Activated effector memory CD4-positive, alpha-beta T cell treated with Interleukin-2 at 50 U/mL for 16 hours (primary cell): ENCODE data around the gene PRKCA.
"Not testable (repeated sequence)": the region's sequence is repeated elsewhere in the genome, so short reads cannot be mapped to it uniquely, and the experiment has no call there.

Experiments used
- DNase-seq: peaks from one replicate; pipeline ENCODE4 v3.0.0-alpha.2; 2020

Gene PRKCA

DNA sequence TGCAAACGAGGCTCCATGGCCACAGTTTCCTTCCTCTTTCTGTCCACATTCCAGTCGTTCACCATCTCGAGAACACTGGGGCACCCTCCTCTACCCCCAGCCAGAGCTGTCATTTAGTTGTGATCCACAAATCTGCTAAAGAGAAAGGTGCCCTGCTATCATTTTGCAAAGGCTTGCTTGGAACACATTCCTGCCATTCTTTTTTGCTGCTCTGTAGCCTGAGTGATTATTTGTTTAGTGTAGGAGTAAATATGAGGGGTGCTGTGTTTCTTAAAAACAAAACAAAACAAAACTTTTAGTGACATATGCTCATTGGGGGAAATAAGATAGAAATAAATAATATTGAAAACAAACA is 166.7 kb downstream of the PRKCA start:
- DNase-seq: no peak

DNA sequence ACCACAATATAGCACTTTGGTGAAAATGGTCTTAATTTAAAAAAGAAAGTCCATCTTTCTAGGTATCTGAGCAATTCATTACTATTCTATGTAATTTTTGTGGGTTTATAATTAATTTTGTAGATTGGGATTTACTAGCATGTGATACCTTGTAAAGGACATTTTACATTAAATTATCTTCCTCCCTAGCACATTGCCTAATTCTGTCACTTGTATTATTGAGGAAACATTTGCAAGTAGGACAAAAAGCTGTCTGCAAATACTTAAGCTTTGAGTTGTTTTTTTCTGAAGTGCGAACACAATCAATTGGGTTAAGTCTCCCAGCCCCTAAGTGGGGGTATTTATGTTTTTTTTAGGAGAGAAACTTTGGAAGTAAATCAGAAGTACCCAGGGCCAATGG is 167.0 kb downstream of the PRKCA start:
- DNase-seq: no peak

DNA sequence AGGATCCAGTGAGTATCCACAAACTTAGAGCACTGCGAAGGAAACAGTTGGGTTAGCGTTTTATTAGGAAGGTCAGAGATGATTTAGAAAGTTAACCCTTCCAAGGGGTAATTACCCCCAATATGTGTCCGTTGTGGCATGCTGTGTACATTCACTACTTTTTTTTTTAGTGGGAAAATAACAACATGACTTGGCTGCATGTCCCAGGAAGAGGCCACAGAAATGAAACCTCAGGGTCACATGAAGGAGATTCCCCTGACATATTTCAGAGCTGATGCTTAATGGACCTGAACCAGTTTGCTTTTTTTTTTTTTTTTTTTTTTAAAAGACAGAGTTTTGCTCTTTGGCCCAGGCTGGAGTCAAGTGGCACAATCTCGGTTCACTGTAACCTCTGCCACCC is 167.5 kb downstream of the PRKCA start:
- no peak for DNase-seq

DNA sequence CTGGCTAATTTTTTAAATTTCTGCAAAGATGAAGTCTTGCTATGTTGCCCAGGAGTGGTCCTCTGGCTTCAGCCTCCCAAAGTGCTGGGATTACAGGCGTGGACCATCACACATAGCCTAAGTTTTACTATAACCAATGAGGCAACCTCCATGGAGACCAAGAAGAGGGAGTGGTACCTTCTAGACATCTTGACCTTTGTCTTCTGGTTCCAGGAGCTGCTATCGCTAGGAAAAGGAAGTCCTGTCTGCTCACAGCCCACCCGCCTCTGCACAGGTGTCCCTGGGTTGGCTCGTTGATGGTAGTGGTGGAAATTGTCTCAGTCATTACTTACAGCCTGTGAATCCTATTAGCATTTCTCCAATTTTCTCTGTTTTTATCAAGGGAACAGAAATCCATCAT is 169.7 kb downstream of the PRKCA start:
- no peak for DNase-seq

DNA sequence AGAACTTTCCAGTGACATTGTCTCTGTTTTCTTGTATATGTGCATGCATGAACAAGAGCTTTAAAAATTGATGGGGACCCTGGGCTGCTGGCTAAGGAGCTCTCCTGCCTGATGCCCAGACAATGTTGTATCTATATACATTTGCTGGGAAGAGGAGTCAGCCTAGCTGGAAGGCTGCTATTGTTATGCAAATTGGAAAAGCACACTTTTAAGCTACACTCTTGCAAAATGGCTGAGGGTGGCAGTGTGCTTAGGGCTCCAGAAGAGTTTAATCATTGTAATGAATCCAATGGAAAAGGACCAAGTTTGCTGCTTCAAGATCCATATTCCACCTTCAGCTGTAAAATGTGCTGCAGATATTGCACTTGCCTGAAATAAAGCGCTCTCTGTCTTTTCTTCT is 171.8 kb downstream of the PRKCA start:
- DNase-seq: no peak

DNA sequence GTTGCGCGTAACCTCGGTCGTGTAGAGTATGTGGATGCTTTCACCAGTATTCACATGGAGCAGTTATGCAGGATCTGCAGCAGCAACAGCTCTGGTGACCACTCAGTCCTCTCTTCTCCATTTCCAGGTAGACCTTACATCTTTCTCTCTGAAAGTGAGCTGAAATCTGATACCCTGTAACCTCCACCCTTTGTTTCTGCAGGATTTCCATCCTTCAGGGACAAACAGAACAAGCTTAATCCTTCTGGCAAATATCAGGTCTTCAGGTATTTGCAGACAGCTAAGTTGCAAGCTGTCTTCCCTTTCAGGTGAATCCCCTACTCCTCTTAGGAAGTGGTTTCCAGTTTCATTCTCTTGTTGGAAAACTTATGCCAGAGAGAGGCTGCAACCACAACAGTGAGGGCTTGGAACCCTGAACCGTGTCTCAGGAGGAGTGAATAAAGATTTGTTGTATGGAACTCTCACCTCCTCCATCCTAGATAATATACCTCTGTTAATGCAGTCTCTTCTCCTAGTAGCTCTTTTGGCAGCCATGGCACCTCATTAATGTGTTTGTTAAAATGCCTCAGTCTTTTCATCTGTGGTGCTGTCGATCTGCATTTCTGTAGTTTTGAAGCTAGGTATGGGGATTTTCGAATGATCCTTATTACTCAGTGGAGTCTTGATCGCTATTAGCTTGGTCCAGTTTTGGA is 172.5 kb downstream of the PRKCA start:
- DNase-seq: no peak

DNA sequence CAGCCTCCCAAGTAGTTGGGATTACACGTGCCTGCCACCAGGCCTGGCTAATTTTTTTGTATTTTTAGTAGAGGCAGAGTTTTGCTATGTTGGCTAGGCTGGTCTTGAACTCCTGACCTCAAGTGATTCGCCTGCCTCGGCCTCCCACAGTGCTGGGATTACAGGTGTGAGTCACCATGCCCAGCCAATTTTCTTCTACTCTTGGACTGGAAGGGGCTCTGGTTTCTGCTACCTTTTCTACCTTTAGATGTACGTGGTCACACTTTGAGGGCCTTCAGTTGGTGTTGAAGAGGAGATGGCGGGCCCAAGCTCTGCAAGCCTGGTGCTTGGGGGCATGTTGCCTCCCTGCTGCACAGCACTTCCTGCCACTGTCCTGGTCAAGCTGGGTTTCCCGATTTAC is 173.6 kb downstream of the PRKCA start:
- DNase-seq: no peak

DNA sequence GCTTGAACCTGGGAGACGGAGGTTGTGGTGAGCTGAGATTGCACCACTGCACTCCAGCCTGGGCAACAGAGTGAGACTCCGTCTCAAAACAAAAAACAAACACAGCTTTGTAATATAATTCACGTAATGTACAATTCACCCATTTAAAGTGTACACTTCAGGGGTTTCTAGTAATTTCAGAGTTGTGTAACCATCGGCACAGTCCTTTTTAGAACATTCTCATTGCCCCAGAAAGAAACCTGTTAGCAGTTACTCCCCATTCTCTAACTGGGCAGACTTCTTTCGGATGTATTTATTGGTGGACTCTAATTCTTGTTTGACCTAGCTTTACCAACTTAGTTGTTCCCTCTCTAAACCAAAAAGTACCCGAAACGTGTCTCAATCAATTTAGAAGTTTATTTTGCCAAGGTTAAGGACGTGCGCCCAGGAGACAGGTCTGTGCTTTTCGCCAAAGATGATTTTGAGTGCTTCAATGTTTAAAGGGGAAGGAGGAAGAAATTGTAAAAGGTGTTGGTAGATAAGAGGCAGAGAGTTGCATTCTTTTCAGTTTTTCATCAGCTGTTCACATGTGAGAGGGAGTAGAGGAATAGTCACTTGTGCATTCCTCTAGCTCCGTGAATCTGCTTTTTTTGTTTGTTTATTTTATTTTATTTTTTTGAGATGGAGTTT is 175.3 kb downstream of the PRKCA start:
- DNase-seq: no peak

DNA sequence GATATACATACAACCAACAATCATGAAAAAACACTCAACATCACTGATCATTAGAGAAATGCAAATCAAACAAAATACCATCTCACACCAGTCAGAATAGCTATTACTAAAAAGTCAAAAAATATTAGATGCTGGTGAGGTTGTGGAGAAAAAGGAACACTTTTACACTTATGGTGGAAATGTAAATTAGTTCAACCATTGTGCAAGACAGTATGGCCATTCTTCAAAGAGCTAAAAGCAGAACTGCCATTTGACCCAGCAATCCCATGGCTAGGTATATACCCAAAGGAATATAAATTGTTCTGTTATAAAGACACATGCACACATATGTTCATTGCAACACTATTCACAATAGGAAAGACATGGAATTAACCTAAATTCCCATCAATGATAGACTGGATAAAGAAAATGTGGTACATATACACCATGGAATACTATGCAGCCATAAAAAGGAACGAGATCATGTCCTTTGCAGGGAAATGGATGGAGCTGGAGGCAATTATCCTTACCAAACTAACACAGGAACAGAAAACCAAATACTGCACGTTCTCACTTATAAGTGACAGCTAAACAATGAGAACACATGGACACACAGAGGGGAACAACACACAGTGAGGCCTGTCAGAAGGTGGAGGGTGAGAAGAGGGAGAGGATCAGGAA is 176.9 kb downstream of the PRKCA start:
- DNase-seq: not testable (repeated sequence)

DNA sequence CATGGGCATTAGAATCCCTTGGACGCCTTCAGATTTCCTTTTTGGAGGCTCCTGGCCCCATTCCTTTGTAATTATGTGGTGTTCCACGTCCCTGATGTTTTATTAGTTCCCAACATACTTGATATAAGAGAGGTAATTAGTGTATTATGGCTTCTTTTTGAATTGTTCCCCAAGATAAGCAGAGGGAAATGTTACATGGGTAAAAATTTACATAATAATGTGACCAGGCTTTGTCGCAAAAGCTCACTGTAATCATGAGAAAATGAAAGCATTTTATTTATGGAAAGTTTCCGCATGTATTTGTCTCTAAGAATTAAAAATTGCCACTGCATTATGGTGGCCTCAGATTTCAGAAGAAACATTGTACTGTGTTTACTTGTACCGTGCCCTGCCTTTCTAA is 177.8 kb downstream of the PRKCA start:
- DNase-seq: no peak

DNA sequence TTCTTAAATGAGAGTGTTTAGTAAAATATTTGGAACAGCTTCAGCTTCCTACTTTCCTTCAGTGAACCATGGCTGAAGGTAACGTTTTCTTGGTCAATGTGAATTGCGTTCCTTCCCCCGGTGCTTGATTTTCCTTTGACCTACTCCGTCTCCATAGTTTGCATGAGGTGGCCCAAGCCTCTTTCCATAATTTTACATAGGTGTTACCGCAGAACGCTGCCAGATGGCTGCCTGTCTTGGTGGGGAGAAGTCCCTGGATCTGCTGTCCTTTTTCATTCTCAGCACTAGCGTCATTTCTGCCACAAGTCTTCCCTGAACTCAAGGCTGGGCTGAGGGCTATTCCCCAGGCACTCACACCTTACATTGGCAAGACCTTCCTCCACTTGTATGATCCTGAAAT is 178.4 kb downstream of the PRKCA start:
- no peak for DNase-seq

DNA sequence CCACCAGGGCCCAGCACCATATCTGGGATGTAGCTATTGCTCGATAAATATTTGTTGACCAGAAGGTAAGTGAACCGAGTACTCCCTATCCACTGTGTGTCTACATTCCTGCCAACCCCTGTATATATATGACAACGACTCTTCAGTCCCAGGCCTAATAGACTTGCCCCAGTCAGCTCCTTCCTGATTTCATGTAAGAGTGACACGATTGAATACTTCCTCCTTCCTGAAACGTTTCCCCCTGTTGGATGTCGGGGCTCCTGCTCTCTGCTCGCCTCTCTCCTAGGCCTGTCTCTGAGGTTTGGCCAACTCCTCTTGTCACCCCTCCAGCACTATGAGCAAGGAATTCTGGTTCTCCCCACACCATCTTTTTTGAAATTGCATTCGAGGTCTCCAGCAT is 178.9 kb downstream of the PRKCA start:
- no peak for DNase-seq

DNA sequence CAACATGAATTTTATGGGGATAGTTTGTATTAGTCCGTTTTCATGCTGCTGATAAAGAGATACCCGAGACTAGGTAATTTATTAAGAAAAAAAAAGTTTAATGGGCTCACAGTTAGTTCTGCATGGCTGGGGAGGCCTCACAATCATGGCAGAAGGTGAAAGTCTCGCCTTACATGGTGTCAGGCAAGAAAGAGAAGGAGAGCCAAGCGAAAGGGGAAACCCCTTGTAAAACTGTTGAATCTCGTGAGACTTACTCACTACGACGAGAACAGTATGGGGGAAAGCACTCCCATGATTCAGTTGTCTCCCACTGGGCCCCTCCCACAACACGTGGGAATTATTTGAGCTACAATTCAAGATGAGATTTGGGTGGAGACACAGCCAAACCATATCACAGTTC is 181.5 kb downstream of the PRKCA start:
- no peak for DNase-seq

DNA sequence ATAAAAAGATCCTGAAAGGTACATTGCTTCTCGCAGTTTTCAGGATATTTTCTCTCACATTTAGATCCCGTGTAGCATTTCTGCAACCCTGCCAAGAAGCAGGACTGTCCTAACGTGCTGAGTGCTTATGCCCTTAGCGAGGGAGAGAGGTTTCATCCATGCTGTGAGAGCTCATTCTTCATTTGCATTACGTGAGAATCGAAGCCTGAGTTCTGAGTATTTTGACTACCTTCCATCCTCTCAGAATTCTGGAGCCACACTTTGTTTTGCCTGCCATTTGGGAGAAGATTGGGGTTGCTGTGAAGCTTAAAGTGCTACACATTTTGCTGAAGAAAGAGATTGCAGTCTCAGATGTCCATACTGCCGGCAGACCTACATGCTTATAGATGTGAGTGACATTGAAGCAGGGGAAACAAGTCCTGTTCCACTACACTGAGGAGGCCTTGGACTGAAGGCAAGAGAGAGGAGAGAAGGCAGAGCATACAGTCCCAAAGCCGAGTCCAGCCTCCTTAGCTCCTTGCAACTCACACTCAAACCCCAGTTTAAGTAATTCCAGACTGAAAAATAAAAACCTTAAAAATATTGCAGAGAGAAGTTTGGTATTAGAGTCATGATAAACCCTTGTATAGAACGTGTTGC is 183.0 kb downstream of the PRKCA start:
- DNase-seq: no peak

DNA sequence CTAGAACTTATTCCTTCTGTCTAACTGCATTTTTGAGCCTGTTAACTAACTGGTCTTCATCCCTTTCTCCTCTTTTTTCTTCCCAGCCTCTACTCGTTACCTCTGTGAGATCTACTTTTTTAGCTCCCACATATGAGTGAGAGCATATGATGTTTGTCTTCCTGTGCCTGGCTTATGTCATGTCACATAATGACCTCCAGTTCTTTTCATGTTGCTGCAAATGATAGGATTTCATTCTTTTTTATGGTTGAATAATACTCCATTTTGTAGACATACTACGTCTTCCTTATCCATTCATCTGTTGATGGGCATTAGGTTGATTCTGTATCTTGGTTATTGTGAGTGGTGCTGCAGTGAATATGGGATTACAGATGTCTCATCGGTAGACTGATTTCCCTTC is 184.7 kb downstream of the PRKCA start:
- DNase-seq: no peak

DNA sequence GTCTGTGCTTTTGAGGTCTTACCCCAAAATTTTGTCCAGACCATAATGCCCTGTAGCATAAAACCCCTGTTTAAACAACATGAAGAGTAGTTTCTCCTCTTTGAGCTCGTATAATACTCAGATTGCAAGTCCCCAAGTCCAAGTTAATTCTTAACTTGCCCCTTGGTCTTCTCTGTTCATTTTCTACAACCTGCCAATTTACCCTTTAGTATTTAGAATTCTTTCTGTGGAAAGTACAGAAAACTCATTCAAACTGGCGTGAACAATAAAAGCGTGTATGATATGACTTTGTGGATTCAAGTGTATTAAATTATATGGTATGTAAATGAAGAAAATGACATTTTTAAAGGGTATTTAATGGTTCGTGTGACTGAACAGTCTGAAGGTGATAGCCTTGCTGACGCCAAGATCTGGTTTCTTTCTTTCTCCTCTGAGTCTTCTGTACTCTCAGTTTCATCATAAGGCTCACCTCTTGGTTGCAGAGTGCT is 185.6 kb downstream of the PRKCA start:
- no peak for DNase-seq

DNA sequence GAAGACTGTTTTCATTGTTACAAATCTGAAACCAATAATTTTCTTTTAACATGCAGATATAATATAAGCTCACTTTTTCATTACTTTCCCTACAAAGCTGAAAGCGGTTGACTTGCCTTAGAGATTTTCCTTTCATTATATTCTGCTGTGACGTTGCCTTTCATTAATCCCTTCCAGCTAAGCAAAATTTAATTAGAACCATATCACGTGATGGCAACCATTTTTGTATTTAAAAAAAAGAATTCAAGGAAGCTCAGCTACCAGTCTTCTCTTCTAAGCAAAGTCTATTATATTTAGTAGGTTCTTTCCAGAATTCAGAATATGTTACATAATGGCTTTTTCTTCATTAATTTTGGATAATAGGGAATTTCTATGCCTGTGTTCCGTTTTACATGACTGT is 186.5 kb downstream of the PRKCA start:
- no peak for DNase-seq

DNA sequence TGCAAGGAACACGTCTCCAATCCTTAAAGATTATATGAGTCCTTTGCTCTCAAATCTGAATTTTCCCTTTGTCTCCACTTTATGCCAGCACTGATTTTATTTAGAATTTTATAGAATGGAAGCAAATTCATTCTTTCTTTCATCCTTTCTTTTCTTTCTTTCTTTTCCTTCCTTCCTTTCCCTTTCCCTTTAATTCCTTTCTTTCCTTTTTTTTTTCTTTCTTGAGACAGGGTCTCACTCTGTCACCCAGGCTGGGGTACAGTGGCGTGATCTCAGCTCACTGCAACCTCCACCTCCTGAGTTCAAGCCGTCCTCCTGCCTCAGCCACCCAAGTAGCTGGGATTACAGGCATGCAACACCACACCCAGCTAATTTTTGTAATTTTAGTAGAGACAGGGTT is 187.2 kb downstream of the PRKCA start:
- DNase-seq: not testable (repeated sequence)

DNA sequence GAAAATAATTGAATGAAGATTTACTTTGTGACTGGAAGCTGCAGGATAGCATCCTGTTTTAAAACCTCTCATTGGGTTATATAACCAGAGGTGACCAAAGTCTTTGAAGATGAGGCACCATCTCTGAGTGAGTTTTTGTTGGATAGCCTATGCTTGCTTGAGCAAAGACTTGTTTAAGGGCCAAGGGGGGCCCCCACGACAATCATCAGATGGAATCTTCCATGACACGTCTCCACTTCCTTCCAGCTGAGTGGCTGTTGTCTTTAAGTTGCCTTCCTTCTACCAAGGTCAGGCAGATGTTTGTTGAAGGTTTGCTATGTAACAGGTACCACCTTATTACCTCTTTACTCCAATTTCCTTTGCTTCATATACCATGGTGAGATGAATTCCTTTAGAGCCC is 188.8 kb downstream of the PRKCA start:
- DNase-seq: no peak

DNA sequence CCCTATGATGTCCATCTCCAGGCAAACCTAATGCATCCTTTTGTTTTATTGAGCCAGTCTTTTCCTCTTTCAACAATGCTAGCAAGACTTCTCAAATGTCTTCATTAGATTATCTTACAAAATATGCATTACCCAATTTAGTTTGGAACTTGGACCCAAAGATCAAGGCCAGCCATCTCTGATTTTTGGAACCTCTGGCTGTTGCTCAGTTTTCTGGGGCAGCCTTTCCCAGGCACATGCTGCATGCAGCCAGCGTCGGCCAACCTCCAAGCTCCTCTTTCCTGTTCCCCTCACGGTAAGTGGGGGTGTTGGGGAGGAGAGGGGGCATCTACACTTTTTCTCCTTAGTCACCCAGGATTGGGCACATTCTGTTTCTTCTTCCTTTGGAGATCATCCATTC is 189.3 kb downstream of the PRKCA start:
- DNase-seq: no peak

DNA sequence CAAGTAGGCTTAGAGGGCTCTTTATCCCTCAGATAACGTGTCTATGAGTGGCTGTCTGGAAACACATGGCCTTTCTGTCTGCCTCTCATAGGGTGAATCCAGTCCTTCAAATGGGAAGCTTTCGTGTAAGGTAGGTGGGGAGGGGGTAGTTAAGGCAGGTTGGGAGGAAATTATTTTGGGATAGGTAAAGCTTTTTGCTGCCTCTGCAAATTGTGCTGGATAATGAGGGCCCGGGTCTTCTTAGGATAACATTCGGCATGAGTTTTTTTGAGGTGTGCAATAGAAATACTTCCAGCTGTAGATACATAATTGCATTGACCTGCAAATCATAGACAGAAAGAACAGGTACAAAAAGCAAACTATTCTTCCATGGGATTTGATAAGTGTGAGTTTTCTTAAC is 189.7 kb downstream of the PRKCA start:
- DNase-seq: no peak

DNA sequence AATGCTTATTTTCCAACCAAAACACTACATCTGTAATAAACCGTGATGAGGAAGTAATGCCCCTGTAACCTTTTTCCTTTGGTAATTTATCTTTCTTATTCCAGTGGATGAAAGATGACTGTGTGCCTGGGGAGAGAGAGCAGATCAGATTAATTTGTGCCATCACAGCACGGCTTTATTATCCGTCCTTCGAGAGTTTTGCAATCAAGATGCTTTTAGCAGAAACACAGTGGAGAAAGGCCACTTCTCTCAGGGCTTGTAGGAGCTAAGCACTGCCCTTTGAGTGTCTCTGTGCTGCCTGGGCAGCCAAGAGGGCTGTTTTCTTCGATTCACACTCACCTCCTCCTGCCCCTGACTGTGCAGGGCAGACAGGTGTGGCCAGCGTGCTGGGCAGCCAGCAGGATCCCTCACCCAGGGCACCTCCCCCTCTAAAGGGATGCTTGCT is 190.2 kb downstream of the PRKCA start:
- no peak for DNase-seq

DNA sequence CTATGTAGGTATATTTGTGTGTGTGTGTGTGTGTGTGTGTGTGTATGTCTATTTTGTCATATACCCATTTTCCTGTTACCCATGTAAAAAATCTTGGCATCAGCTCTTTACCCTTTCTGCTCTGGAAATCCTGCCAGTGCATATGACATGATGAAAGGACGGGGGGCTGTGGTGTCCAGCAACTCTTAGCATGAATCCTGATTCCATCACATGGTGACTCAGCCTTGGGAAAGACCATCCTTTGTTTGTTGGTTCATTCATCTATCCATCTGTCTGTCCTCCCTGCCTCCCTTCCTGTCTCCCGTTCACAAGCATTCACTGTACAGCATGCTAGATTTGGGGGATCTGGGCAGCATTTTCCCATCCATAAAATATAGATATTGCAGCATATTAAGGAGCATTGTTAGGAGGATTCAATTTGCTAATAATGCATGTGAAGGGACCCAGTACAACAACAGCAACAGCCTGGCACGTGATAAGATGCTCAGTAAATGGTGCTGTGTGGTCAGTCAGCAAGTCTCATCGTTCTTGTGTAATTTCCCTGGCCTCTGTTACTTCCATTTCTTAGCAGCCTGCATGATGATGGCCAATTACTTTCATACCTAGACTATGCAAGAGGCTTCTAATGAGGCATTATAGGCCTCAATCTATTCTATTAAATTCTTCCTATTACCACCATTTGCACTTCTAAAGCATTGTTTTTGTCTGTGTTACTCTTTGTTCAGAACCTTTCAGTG is 191.0 kb downstream of the PRKCA start:
- no peak for DNase-seq
